ENCODE measurements around the gene ABCD3.

Gene ABCD3

GRCh38 chr1:94529416-94529815, 111.2 kb downstream of the ABCD3 start:
- DNase-seq, result no peak

GRCh38 chr1:94530373-94530878, 112.2 kb downstream of the ABCD3 start:
- DNase-seq, result no peak

- DNase-seq, result no peak
Measured at GRCh38 chr1:94531664-94532063, 113.5 kb downstream of the ABCD3 start.

GRCh38 chr1:94532077-94532476, 113.9 kb downstream of the ABCD3 start:
- DNase-seq, result no peak

- no peak for DNase-seq
Measured at GRCh38 chr1:94535095-94535494, 116.9 kb downstream of the ABCD3 start.

GRCh38 chr1:94535879-94536278, 117.7 kb downstream of the ABCD3 start:
- no peak for DNase-seq

- DNase-seq, result no peak
Measured at GRCh38 chr1:94537254-94537653, 119.1 kb downstream of the ABCD3 start.

- DNase-seq, result no peak
Measured at GRCh38 chr1:94538243-94538827, 120.1 kb downstream of the ABCD3 start.

GRCh38 chr1:94539496-94539895, 121.3 kb downstream of the ABCD3 start:
- no peak for DNase-seq

GRCh38 chr1:94540440-94541245, 122.5 kb downstream of the ABCD3 start:
- DNase-seq, result no peak

GRCh38 chr1:94541246-94542087, 123.3 kb downstream of the ABCD3 start, which contains the start of gene F3:
Gene F3, minus strand, starts transcription at chr1:94541759. Its CDS starts 123 bp downstream, at chr1:94541636.
- no peak for DNase-seq

- DNase-seq, result no peak
Measured at GRCh38 chr1:94542088-94542870, 124.1 kb downstream of the ABCD3 start.

- no peak for DNase-seq
Measured at GRCh38 chr1:94543001-94543400, 124.8 kb downstream of the ABCD3 start.

GRCh38 chr1:94543893-94544635, 125.9 kb downstream of the ABCD3 start:
- DNase-seq, result no peak

- DNase-seq, result no peak
Measured at GRCh38 chr1:94544706-94545490, 126.7 kb downstream of the ABCD3 start.

- DNase-seq, result no peak
Measured at GRCh38 chr1:94549706-94550105, 131.5 kb downstream of the ABCD3 start.

- DNase-seq, result no peak
Measured at GRCh38 chr1:94550396-94550795, 132.2 kb downstream of the ABCD3 start.

- no peak for DNase-seq
Measured at GRCh38 chr1:94550800-94551241, 132.6 kb downstream of the ABCD3 start.

GRCh38 chr1:94551449-94551848, 133.3 kb downstream of the ABCD3 start:
- no peak for DNase-seq

- no peak for DNase-seq
Measured at GRCh38 chr1:94552071-94552586, 133.9 kb downstream of the ABCD3 start.

GRCh38 chr1:94553323-94553730, 135.1 kb downstream of the ABCD3 start:
- DNase-seq, result no peak
